MCF 10A (cell line): ENCODE measurements around the gene ANO4. TPM values are rescaled to one million over a fixed set of nuclear protein-coding genes. Genes with fewer than 3 reads are reported as not detected.

ENCODE experiments used
- BruUV-seq: library from RNA; stranded (reverse); fragments of 400-500 nt; replicated peaks from 2 replicates; lab custom pipeline; 2021; lab: Mats Ljungman, UMichigan
- CTCF ChIA-PET: fragments of 300-600 bp; sonication (Branson Sonifier 250); formaldehyde crosslinking; extraction: SDS; loops from one replicate; lab custom pipeline; 2021; ENCODE audit warnings: antibody characterized with exemption, inconsistent platforms; lab: Yijun Ruan, JAX
- POLR2A ChIA-PET: fragments of 300-600, 350-650 bp; sonication (Branson Sonifier 250); formaldehyde crosslinking; extraction: SDS; loops from one replicate; lab custom pipeline; 2020; ENCODE audit warnings: antibody characterized with exemption, inconsistent platforms; lab: Yijun Ruan, JAX
- DNase-seq: peaks from one replicate; pipeline ENCODE4 v3.0.0-alpha.2; 2018; ENCODE audit not compliant: unreplicated experiment
- H3K27ac Mint-ChIP-seq: one replicate; pipeline ENCODE4 v1.8.0; 2022; ENCODE audit warnings: mild to moderate bottlenecking, low read depth, mixed read lengths; ENCODE audit not compliant: unreplicated experiment
- H3K27me3 Mint-ChIP-seq: one replicate; pipeline ENCODE4 v1.8.0; 2022; ENCODE audit warnings: mixed read lengths; ENCODE audit not compliant: insufficient read depth, unreplicated experiment
- H3K36me3 Mint-ChIP-seq: one replicate; pipeline ENCODE4 v1.8.0; 2022; ENCODE audit warnings: mild to moderate bottlenecking, moderate library complexity, mixed read lengths; ENCODE audit not compliant: insufficient read depth, unreplicated experiment
- H3K4me1 Mint-ChIP-seq: one replicate; pipeline ENCODE4 v1.8.0; 2022; ENCODE audit warnings: mixed read lengths; ENCODE audit not compliant: insufficient read depth, unreplicated experiment
- H3K4me3 Mint-ChIP-seq: one replicate; pipeline ENCODE4 v1.8.0; 2022; ENCODE audit warnings: mild to moderate bottlenecking, moderate library complexity, mixed read lengths; ENCODE audit not compliant: unreplicated experiment
- H3K9me3 Mint-ChIP-seq: one replicate; pipeline ENCODE4 v1.8.0; 2022; ENCODE audit warnings: mixed read lengths; ENCODE audit not compliant: unreplicated experiment
- intact Hi-C: fragments of 100-400 bp; cut with micrococcal nuclease; formaldehyde crosslinking; loops from 2 replicates; pipeline ENCODE4 v1.14.1; 2022
- total RNA-seq: library from RNA; stranded (reverse); gene quantifications from 2 replicates; pipeline ENCODE4 v1.2.3, GENCODE V29; 2022
- TF ChIP-seq, protein P1 (sequence below): fragments of 200-600 bp; IDR thresholded peaks from one replicate; pipeline ENCODE4 v1.8.0; 2022; ENCODE audit warnings: antibody characterized with exemption, mild to moderate bottlenecking; ENCODE audit not compliant: unreplicated experiment

Gene ANO4
- total RNA-seq, 1 experiment from 2014 or later, result 0.91 TPM

DNA sequence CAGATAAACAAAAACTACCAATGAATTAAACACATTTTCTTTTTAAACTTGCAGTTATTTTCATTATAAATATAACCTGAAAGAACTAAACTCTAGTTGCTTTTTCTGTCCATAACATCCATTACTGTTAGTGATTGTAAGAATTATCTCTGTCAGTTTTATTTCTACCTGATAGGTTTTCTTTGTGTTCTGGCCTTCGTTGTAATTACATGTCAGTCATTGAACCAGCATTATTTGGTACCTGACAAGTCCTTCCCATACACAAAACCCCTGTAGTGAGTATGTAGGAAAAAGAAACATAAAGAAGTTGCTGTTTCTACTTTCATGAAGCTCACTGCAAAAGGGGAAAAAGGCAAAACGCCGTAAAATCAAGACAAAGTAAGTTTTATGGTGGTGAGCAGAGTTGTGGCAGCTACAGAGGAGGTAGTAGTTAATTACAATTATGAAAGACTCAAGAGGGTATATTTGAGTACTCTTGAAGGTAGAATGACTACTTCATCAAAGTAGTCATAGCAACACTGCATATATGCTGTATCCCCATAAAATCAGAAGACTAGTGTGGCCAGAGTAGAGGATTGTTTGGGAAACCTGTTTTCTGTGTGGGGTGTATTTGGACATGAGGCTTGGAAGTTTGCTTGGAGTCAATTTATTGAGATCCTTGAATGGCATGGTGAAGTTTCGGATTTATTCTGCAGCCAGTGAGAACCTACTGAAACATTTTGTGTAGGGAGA is 312.6 kb downstream of the ANO4 start:
- CTCF ChIA-PET, result no interaction called here

GRCh38 chr12:101108130-101108529 is 313.6 kb downstream of the ANO4 start:
- CTCF ChIA-PET, result no interaction called here
- H3K36me3 Mint-ChIP-seq, result no peaks in the 10 kb centered on the region
- no peak for DNase-seq
- H3K27ac Mint-ChIP-seq, result no peak overlapping the region
- intact Hi-C loops, result no loop called here
- H3K4me3 Mint-ChIP-seq, result no peak overlapping the region
- H3K9me3 Mint-ChIP-seq, result no peaks in the 10 kb centered on the region
- TF ChIP-seq, protein P1, sequence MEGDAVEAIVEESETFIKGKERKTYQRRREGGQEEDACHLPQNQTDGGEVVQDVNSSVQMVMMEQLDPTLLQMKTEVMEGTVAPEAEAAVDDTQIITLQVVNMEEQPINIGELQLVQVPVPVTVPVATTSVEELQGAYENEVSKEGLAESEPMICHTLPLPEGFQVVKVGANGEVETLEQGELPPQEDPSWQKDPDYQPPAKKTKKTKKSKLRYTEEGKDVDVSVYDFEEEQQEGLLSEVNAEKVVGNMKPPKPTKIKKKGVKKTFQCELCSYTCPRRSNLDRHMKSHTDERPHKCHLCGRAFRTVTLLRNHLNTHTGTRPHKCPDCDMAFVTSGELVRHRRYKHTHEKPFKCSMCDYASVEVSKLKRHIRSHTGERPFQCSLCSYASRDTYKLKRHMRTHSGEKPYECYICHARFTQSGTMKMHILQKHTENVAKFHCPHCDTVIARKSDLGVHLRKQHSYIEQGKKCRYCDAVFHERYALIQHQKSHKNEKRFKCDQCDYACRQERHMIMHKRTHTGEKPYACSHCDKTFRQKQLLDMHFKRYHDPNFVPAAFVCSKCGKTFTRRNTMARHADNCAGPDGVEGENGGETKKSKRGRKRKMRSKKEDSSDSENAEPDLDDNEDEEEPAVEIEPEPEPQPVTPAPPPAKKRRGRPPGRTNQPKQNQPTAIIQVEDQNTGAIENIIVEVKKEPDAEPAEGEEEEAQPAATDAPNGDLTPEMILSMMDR, result no peak
- no peaks in the 10 kb centered on the region for H3K27me3 Mint-ChIP-seq
- no TSS peak for BruUV-seq
- no peaks in the 10 kb centered on the region for H3K4me1 Mint-ChIP-seq
- POLR2A ChIA-PET, result interaction anchor here (0.6 kb wide), 1 partner anchor 180 kb away, joined by 5 read pairs; no protein-coding TSS in a partner anchor

More for the DNA sequence above, 312.6 kb downstream of the ANO4 start:
- intact Hi-C loops, result no loop called here
- Mint-ChIP-seq H3K4me1 (no peaks in the 10 kb centered on the region), H3K4me3 (no peak overlapping the region), H3K36me3 (no peaks in the 10 kb centered on the region), H3K27ac (no peak overlapping the region), H3K27me3 (no peaks in the 10 kb centered on the region), H3K9me3 (no peaks in the 10 kb centered on the region)
- POLR2A ChIA-PET, result no interaction called here
- no peak for DNase-seq
- no TSS peak for BruUV-seq
- TF ChIP-seq, protein P1, result no peak

DNA sequence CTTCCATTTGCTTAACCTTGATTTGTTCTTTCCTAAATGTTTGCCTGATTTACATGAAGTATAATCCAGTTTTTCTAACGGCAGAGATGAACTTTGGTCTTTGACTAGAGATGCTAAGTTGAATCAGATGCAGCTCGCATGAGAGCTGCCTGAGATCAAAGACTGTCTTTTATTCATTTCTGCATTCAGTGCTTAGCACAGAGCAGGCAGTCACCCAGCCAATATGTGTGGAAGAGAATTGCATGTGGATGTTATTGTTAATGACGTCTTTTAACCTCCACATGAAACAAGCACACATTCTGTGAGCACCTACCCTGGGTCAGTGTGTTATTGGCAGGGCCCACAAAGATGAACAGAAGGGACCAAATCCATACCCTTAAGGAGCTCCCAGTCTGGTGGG is 316.3 kb downstream of the ANO4 start:
- TF ChIP-seq, protein P1, result no peak
- no TSS peak for BruUV-seq
- no peaks in the 10 kb centered on the region for H3K27me3 Mint-ChIP-seq
- H3K9me3 Mint-ChIP-seq, result no peaks in the 10 kb centered on the region
- DNase-seq, result no peak
- ChIA-PET POLR2A (no interaction called here), CTCF (no interaction called here)
- no peak overlapping the region for H3K4me3 Mint-ChIP-seq
- no peak overlapping the region for H3K27ac Mint-ChIP-seq
- H3K36me3 Mint-ChIP-seq, result no peaks in the 10 kb centered on the region
- intact Hi-C loops, result no loop called here
- H3K4me1 Mint-ChIP-seq, result no peaks in the 10 kb centered on the region

- H3K27me3 Mint-ChIP-seq, result no peaks in the 10 kb centered on the region
- intact Hi-C loops, result no loop called here
- H3K27ac Mint-ChIP-seq, result no peak overlapping the region
- POLR2A ChIA-PET, result no interaction called here
- H3K4me1 Mint-ChIP-seq, result no peaks in the 10 kb centered on the region
- DNase-seq, result no peak
- BruUV-seq, result no TSS peak
- H3K9me3 Mint-ChIP-seq, result no peaks in the 10 kb centered on the region
- H3K4me3 Mint-ChIP-seq, result no peak overlapping the region
- CTCF ChIA-PET, result no interaction called here
- no peaks in the 10 kb centered on the region for H3K36me3 Mint-ChIP-seq
- TF ChIP-seq, protein P1, result no peak
Measured at GRCh38 chr12:101111441-101111840, 316.9 kb downstream of the ANO4 start.
